Measurements from ENCODE around the gene CLCA1. TPM values are rescaled to one million over a fixed set of nuclear protein-coding genes. Genes with fewer than 3 reads are reported as not detected.
A peak's percentile ranks its signal among the peaks of the same experiment; 100 is the strongest.

The CLCA1 gene
- total and polyA plus RNA-seq, 10 donors = 0.13 TPM; not detected in 9

GRCh38 chr1:86503406-86504136, 34.8 kb downstream of the CLCA1 start:
- Histone ChIP-seq H3K4me3 (peak overlapping the region in 7 of 8 donors; percentile 4 to 66 (median 22)), H3K9me3 (no peaks in the 10 kb centered on the region), H3K36me3 (no peaks in the 10 kb centered on the region), H3K27me3 (replicated peaks in 1 of 7) (peaks cover 0 to 4% (median 0%) of the 10 kb centered on the region in 7 donors), H3K4me1 (peaks cover 0 to 32% (median 12%) of the 10 kb centered on the region in 6 donors), H3K27ac (peak overlapping the region; percentile 4 to 71 (median 63))
- peak; percentile 81 for DNase-seq
- TF ChIP-seq CTCF (IDR thresholded peaks at IDR 0.05 in 8 of 11, conservative IDR thresholded peaks at IDR 0.05 in 3 of 11) (no peak), POLR2AphosphoS5 (IDR thresholded peaks at IDR 0.05) (peak in 1 of 3 donors; percentile 23)
- 31 to 53% (median 36%) methylated on average over 18 of the region's 18 CpGs for WGBS, 5 donors
- intact Hi-C loops (cut with DNase I; ENCODE audit: low total_unique reads) = loop anchor here (10.0 kb wide), 2 partner anchors 129 to 181 kb away; no protein-coding TSS in a partner anchor

DNA sequence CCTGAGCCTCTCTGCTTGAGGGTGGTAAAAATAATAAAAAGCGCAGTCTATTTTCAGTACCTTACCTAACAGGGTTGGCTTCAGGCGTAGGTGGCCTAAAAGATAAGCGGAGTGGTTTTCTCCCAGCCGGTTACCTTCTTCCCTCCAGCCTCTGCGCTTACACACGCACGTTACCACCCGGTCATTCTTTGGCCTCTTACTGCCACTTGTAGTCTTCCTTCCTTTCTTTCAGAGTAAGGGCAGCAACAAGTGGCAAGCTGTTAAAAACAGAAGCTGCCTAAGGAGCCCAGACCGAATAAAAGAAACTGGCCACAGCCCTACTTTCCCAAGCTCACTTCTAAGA, 35.4 kb downstream of the CLCA1 start:
- Histone ChIP-seq H3K27me3 (replicated peaks in 1 of 7) (peaks cover 0 to 4% (median 0%) of the 10 kb centered on the region in 7 donors), H3K27ac (peak overlapping the region in 7 of 8 donors; percentile 29 to 71 (median 67)), H3K9me3 (no peaks in the 10 kb centered on the region), H3K4me1 (peaks cover 0 to 32% (median 12%) of the 10 kb centered on the region in 6 donors), H3K36me3 (no peaks in the 10 kb centered on the region), H3K4me3 (peak overlapping the region in 6 of 8 donors; percentile 21 to 66 (median 30))
- 19 to 37% (median 28%) methylated on average over 9 of the region's 9 CpGs for WGBS, 5 donors
- intact Hi-C loops (cut with DNase I; ENCODE audit: low total_unique reads) = loop anchor here (10.0 kb wide), 2 partner anchors 129 to 181 kb away; no protein-coding TSS in a partner anchor
- no peak for TF ChIP-seq CTCF (IDR thresholded peaks at IDR 0.05 in 8 of 11, conservative IDR thresholded peaks at IDR 0.05 in 3 of 11)
- TF ChIP-seq POLR2A (IDR thresholded peaks at IDR 0.05) = no peak
- TF ChIP-seq POLR2AphosphoS5 (IDR thresholded peaks at IDR 0.05) = no peak
- no peak for DNase-seq

GRCh38 chr1:86504895-86505563, 36.3 kb downstream of the CLCA1 start:
- no peak overlapping the region for H3K27ac ChIP-seq
- no peak for DNase-seq
- TF ChIP-seq POLR2A (IDR thresholded peaks at IDR 0.05) (no peak), POLR2AphosphoS5 (IDR thresholded peaks at IDR 0.05) (no peak), CTCF (IDR thresholded peaks at IDR 0.05 in 8 of 11, conservative IDR thresholded peaks at IDR 0.05 in 3 of 11) (no peak)
- WGBS, 5 donors = 88 to 95% (median 92%) methylated on average over 9 of the region's 9 CpGs
- H3K4me1 ChIP-seq = peaks cover 0 to 32% (median 12%) of the 10 kb centered on the region in 6 donors
- no peaks in the 10 kb centered on the region for H3K9me3 ChIP-seq
- H3K27me3 ChIP-seq (replicated peaks in 1 of 7) = peaks cover 0 to 4% (median 0%) of the 10 kb centered on the region in 7 donors
- no peaks in the 10 kb centered on the region for H3K36me3 ChIP-seq
- intact Hi-C loops (cut with DNase I; ENCODE audit: low total_unique reads) = loop anchor here (10.0 kb wide), 2 partner anchors 130 to 180 kb away; no protein-coding TSS in a partner anchor
- no peak overlapping the region for H3K4me3 ChIP-seq

DNA sequence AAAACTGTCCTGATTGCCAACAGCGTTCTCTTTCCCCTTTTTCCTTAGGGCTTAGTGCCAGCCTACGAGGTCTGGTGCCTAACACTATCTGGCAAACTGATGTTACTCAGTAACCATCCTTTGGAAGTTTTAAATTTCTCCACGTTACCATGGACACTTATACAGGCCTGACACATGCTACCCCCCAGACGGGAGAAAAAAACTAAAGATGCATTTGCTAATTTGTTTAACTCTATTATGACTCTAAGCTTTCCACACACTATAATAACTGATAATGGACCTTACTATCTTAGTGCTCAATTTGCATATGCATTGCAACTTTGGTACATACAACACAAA, 36.8 kb downstream of the CLCA1 start:
- H3K4me1 ChIP-seq = peaks cover 0 to 32% (median 12%) of the 10 kb centered on the region in 6 donors
- H3K4me3 ChIP-seq = no peak overlapping the region
- DNase-seq = no peak
- intact Hi-C loops (cut with DNase I; ENCODE audit: low total_unique reads) = loop anchor here (10.0 kb wide), 2 partner anchors 131 to 179 kb away; no protein-coding TSS in a partner anchor
- no peaks in the 10 kb centered on the region for H3K9me3 ChIP-seq
- no peak for TF ChIP-seq POLR2AphosphoS5 (IDR thresholded peaks at IDR 0.05)
- TF ChIP-seq POLR2A (IDR thresholded peaks at IDR 0.05) = no peak
- TF ChIP-seq CTCF (IDR thresholded peaks at IDR 0.05 in 8 of 11, conservative IDR thresholded peaks at IDR 0.05 in 3 of 11) = no peak
- H3K36me3 ChIP-seq = no peaks in the 10 kb centered on the region
- WGBS, 5 donors = 81 to 94% (median 85%) methylated on average over 4 of the region's 4 CpGs
- peaks cover 0 to 4% (median 0%) of the 10 kb centered on the region in 7 donors for H3K27me3 ChIP-seq (replicated peaks in 1 of 7)
- no peak overlapping the region for H3K27ac ChIP-seq

Data from spleen (tissue), 11 donors.